ENCODE results near the gene C3orf20. TPM values are rescaled to one million over a fixed set of nuclear protein-coding genes. Genes with fewer than 3 reads are reported as not detected.

C3orf20 gene
- total RNA-seq, 1 donor from 2014 or later = 0.13 TPM

GRCh38 chr3:14793858-14794234 is 118.9 kb downstream of the C3orf20 start:
- Histone ChIP-seq H3K27me3 (ENCODE audit: control insufficient read depth, insufficient read depth, low read length) (peaks cover 26% of the 10 kb centered on the region), H3K4me3 (ENCODE audit: low read depth, low read length) (no peak overlapping the region), H3K36me3 (ENCODE audit: control insufficient read depth, insufficient read depth, low read length) (no peaks in the 10 kb centered on the region)
- no peak for DNase-seq (ENCODE audit: low read depth)
- no peak for TF ChIP-seq CTCF (IDR thresholded peaks at IDR 0.05; ENCODE audit: insufficient read depth, low read length, poor library complexity, severe bottlenecking)

GRCh38 chr3:14794435-14794834 is 119.5 kb downstream of the C3orf20 start:
- TF ChIP-seq CTCF (IDR thresholded peaks at IDR 0.05; ENCODE audit: insufficient read depth, low read length, poor library complexity, severe bottlenecking) = no peak
- DNase-seq (ENCODE audit: low read depth) = no peak
- H3K4me3 ChIP-seq (ENCODE audit: low read depth, low read length) = no peak overlapping the region
- H3K27me3 ChIP-seq (ENCODE audit: control insufficient read depth, insufficient read depth, low read length) = peaks cover 25% of the 10 kb centered on the region
- no peaks in the 10 kb centered on the region for H3K36me3 ChIP-seq (ENCODE audit: control insufficient read depth, insufficient read depth, low read length)

- no peaks in the 10 kb centered on the region for H3K36me3 ChIP-seq (ENCODE audit: control insufficient read depth, insufficient read depth, low read length)
- TF ChIP-seq CTCF (IDR thresholded peaks at IDR 0.05; ENCODE audit: insufficient read depth, low read length, poor library complexity, severe bottlenecking) = no peak
- no peak for DNase-seq (ENCODE audit: low read depth)
- no peak overlapping the region for H3K4me3 ChIP-seq (ENCODE audit: low read depth, low read length)
- H3K27me3 ChIP-seq (ENCODE audit: control insufficient read depth, insufficient read depth, low read length) = peaks cover 25% of the 10 kb centered on the region
These were observed 121.1 kb downstream of the C3orf20 start for GRCh38 chr3:14795996-14796395.

GRCh38 chr3:14796403-14797077 is 121.6 kb downstream of the C3orf20 start:
- no peak for TF ChIP-seq CTCF (IDR thresholded peaks at IDR 0.05; ENCODE audit: insufficient read depth, low read length, poor library complexity, severe bottlenecking)

GRCh38 chr3:14797731-14798130 is 122.8 kb downstream of the C3orf20 start:
- Histone ChIP-seq H3K4me3 (ENCODE audit: low read depth, low read length) (no peak overlapping the region), H3K36me3 (ENCODE audit: control insufficient read depth, insufficient read depth, low read length) (no peaks in the 10 kb centered on the region), H3K27me3 (ENCODE audit: control insufficient read depth, insufficient read depth, low read length) (peaks cover 29% of the 10 kb centered on the region)
- DNase-seq (ENCODE audit: low read depth) = no peak
- TF ChIP-seq CTCF (IDR thresholded peaks at IDR 0.05; ENCODE audit: insufficient read depth, low read length, poor library complexity, severe bottlenecking) = no peak

More at GRCh38 chr3:14796403-14797077, 121.6 kb downstream of the C3orf20 start:
- H3K36me3 ChIP-seq (ENCODE audit: control insufficient read depth, insufficient read depth, low read length) = no peaks in the 10 kb centered on the region
- no peak for DNase-seq (ENCODE audit: low read depth)
- H3K27me3 ChIP-seq (ENCODE audit: control insufficient read depth, insufficient read depth, low read length) = peaks cover 23% of the 10 kb centered on the region
- no peak overlapping the region for H3K4me3 ChIP-seq (ENCODE audit: low read depth, low read length)

- TF ChIP-seq CTCF (IDR thresholded peaks at IDR 0.05; ENCODE audit: insufficient read depth, low read length, poor library complexity, severe bottlenecking) = no peak
- H3K4me3 ChIP-seq (ENCODE audit: low read depth, low read length) = no peak overlapping the region
- H3K27me3 ChIP-seq (ENCODE audit: control insufficient read depth, insufficient read depth, low read length) = peaks cover 31% of the 10 kb centered on the region
- H3K36me3 ChIP-seq (ENCODE audit: control insufficient read depth, insufficient read depth, low read length) = no peaks in the 10 kb centered on the region
- DNase-seq (ENCODE audit: low read depth) = no peak
These were observed 123.3 kb downstream of the C3orf20 start for GRCh38 chr3:14798231-14798630.

Data from kidney epithelial cell (primary cell).